ENCODE data around the gene RAD51B. TPM values are rescaled to one million over a fixed set of nuclear protein-coding genes. Genes with fewer than 3 reads are reported as not detected.

Gene RAD51B
- polyA plus RNA-seq, 3 donors, result 3.6 to 11.6 (median 9.4) TPM

DNA sequence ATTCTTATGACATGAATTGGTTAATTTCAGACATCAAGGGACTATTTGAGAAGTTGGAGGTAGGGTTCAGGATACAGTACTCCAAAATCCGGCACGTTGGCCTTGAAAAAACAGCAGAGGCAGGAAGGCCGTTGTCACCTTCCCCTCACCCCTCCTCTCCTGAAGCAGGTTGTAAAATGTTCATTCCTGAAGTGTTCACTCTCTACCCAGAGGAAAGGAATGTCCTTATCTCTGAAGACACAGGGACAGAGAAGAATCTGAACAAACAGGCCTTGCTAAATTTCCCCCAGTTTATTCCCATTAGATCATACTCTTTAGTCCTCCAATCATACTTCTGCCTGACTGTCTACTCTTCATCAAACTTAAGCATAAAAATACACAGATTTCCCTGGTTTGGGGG is 659.7 kb downstream of the RAD51B start:
- Histone ChIP-seq H3K36me3 (replicated peaks in 1 of 2; ENCODE audit: control insufficient read depth in 1 of 2, insufficient read depth in 2 of 2, low read length in 2 of 2) (no peaks in the 10 kb centered on the region), H3K27ac (ENCODE audit: low read depth in 1 of 2, low read length in 2 of 2) (no peak overlapping the region), H3K4me2 (replicated peaks; ENCODE audit: extremely low read depth, low read length, poor library complexity, severe bottlenecking) (no peak overlapping the region), H3K9ac (ENCODE audit: insufficient read depth, low read length, poor library complexity, severe bottlenecking) (no peak overlapping the region), H2AFZ (ENCODE audit: insufficient read depth, low read depth, low read length, poor library complexity, severe bottlenecking) (no peak overlapping the region), H3K27me3 (ENCODE audit: control insufficient read depth in 2 of 2, insufficient read depth in 2 of 2, low read length in 2 of 2) (no peaks in the 10 kb centered on the region), H4K20me1 (ENCODE audit: insufficient read depth, low read length) (no peaks in the 10 kb centered on the region), H3K9me3 (replicated peaks in 1 of 2; ENCODE audit: control insufficient read depth in 1 of 2, insufficient read depth in 1 of 2, low read length in 2 of 2) (no peaks in the 10 kb centered on the region), H3K4me1 (ENCODE audit: control insufficient read depth in 1 of 2, insufficient read depth in 2 of 2, low read length in 2 of 2) (peaks cover 35% of the 10 kb centered on the region in 2 donors), H3K79me2 (ENCODE audit: insufficient read depth, low read length) (no peaks in the 10 kb centered on the region), H3K4me3 (replicated peaks in 1 of 3; ENCODE audit: low read depth in 2 of 3, low read length in 3 of 3) (no peak overlapping the region)
- peaks cover 33% of the 10 kb centered on the region for H3K4me1 Mint-ChIP-seq
- no peak overlapping the region for H3K27ac Mint-ChIP-seq
- no peaks in the 10 kb centered on the region for H3K9me3 Mint-ChIP-seq
- DNase-seq, result no peak
- peaks cover 0 to 7% of the 10 kb centered on the region in 2 donors for H3K36me3 Mint-ChIP-seq
- WGBS (ENCODE audit: insufficient coverage), result no CpG with 5 or more reads among the region's 3 CpGs
- intact Hi-C loops (cut with micrococcal nuclease), result loop anchor here in 1 of 2 donors (10.0 kb wide), 2 partner anchors 84 to 206 kb away; no protein-coding TSS in a partner anchor
- H3K4me3 Mint-ChIP-seq, result no peak overlapping the region
- peaks cover 0 to 3% (median 0%) of the 10 kb centered on the region in 3 donors for H3K27me3 Mint-ChIP-seq (ENCODE audit: low read depth in 3 of 3)
- TF ChIP-seq, protein P1, sequence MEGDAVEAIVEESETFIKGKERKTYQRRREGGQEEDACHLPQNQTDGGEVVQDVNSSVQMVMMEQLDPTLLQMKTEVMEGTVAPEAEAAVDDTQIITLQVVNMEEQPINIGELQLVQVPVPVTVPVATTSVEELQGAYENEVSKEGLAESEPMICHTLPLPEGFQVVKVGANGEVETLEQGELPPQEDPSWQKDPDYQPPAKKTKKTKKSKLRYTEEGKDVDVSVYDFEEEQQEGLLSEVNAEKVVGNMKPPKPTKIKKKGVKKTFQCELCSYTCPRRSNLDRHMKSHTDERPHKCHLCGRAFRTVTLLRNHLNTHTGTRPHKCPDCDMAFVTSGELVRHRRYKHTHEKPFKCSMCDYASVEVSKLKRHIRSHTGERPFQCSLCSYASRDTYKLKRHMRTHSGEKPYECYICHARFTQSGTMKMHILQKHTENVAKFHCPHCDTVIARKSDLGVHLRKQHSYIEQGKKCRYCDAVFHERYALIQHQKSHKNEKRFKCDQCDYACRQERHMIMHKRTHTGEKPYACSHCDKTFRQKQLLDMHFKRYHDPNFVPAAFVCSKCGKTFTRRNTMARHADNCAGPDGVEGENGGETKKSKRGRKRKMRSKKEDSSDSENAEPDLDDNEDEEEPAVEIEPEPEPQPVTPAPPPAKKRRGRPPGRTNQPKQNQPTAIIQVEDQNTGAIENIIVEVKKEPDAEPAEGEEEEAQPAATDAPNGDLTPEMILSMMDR (IDR thresholded peaks at IDR 0.05), result no peak

DNA sequence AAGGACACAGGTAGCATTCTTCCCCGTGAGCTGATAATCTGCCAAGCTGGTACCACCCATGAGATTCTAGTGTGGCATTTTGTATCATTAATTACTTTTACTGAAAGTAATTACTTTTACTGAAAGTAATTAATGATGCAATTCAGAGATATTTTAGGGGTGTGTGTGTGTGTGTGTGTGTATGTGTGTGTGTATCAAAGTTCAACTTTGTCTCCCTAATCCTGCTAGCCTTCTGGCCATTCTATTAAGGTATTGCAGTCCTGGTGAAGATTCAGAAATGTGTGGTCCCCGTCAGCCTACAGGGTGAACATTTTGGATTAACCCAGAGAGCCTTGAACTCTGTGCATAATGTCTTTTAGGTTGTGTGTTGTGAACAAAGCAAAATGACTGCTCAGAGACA is 662.4 kb downstream of the RAD51B start:
- peaks cover 0 to 5% of the 10 kb centered on the region in 2 donors for H3K36me3 Mint-ChIP-seq
- DNase-seq, result no peak
- intact Hi-C loops (cut with micrococcal nuclease), result no loop called here

More for the DNA sequence above, 662.4 kb downstream of the RAD51B start:
- Histone ChIP-seq H3K9ac (ENCODE audit: insufficient read depth, low read length, poor library complexity, severe bottlenecking) (no peak overlapping the region), H3K27me3 (ENCODE audit: control insufficient read depth in 2 of 2, insufficient read depth in 2 of 2, low read length in 2 of 2) (no peaks in the 10 kb centered on the region), H3K4me3 (replicated peaks in 1 of 3; ENCODE audit: low read depth in 2 of 3, low read length in 3 of 3) (no peak overlapping the region), H3K4me1 (ENCODE audit: control insufficient read depth in 1 of 2, insufficient read depth in 2 of 2, low read length in 2 of 2) (peaks cover 9 to 11% of the 10 kb centered on the region in 2 donors), H3K27ac (ENCODE audit: low read depth in 1 of 2, low read length in 2 of 2) (no peak overlapping the region), H3K4me2 (replicated peaks; ENCODE audit: extremely low read depth, low read length, poor library complexity, severe bottlenecking) (no peak overlapping the region), H4K20me1 (ENCODE audit: insufficient read depth, low read length) (no peaks in the 10 kb centered on the region), H3K36me3 (replicated peaks in 1 of 2; ENCODE audit: control insufficient read depth in 1 of 2, insufficient read depth in 2 of 2, low read length in 2 of 2) (no peaks in the 10 kb centered on the region), H3K79me2 (ENCODE audit: insufficient read depth, low read length) (no peaks in the 10 kb centered on the region), H2AFZ (ENCODE audit: insufficient read depth, low read depth, low read length, poor library complexity, severe bottlenecking) (no peak overlapping the region), H3K9me3 (replicated peaks in 1 of 2; ENCODE audit: control insufficient read depth in 1 of 2, insufficient read depth in 1 of 2, low read length in 2 of 2) (no peaks in the 10 kb centered on the region)
- Mint-ChIP-seq H3K27me3 (ENCODE audit: low read depth in 3 of 3) (peaks cover 0 to 5% (median 2%) of the 10 kb centered on the region in 3 donors), H3K27ac (no peak overlapping the region), H3K4me1 (peaks cover 8% of the 10 kb centered on the region), H3K9me3 (no peaks in the 10 kb centered on the region), H3K4me3 (no peak overlapping the region)
- 100% methylated on average over 2 of the region's 2 CpGs for WGBS (ENCODE audit: insufficient coverage)
- TF ChIP-seq, protein P1 (IDR thresholded peaks at IDR 0.05), result no peak
